GM19463 (cell line): ENCODE measurements around the gene ATP2A2.

Experiments
- ATAC-seq: cut with Tn5 transposase; IDR thresholded peaks from one replicate; pipeline ENCODE4 v1.9.1; 2021; ENCODE audit warnings: mild to moderate bottlenecking, moderate library complexity; ENCODE audit not compliant: unreplicated experiment

Gene ATP2A2

GRCh38 chr12:110258466-110258865, 22.6 kb upstream of the ATP2A2 start:
- no peak for ATAC-seq

- no peak for ATAC-seq
These were observed 18.3 kb upstream of the ATP2A2 start for GRCh38 chr12:110262442-110263388.

GRCh38 chr12:110266381-110266960, 14.6 kb upstream of the ATP2A2 start:
- ATAC-seq: no peak

DNA sequence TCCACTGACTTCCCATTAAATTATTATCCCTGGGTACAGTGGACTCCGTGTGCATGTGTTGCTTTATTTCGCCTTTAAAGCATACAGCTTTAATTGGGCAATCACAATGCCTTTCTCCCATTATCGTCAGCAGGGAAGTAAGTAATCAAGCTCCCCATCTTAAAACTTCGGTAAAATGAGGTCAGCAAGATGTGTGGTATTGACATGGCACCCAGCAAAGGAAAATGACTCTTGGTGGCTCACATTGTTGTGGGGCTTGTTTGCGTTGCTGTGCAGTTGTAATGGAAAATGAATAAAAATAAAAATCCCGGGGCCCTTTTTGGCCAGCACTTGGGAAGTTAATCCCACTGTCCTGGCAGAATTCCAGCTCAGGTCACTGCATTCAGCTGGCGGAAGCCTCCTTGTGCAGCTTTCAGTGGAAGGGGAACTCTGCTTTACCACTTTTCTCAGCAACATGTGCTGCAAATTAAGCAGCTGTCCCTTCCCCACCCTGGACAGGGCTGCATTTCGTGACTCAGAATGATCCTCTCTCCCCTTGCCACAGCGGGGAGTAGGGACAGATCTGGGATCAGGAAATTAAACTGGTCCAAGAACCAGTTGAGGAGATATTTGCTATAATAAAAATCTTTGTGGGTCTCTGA, 13.9 kb upstream of the ATP2A2 start:
- ATAC-seq: no peak

GRCh38 chr12:110269622-110270124, 11.4 kb upstream of the ATP2A2 start:
- ATAC-seq: no peak

DNA sequence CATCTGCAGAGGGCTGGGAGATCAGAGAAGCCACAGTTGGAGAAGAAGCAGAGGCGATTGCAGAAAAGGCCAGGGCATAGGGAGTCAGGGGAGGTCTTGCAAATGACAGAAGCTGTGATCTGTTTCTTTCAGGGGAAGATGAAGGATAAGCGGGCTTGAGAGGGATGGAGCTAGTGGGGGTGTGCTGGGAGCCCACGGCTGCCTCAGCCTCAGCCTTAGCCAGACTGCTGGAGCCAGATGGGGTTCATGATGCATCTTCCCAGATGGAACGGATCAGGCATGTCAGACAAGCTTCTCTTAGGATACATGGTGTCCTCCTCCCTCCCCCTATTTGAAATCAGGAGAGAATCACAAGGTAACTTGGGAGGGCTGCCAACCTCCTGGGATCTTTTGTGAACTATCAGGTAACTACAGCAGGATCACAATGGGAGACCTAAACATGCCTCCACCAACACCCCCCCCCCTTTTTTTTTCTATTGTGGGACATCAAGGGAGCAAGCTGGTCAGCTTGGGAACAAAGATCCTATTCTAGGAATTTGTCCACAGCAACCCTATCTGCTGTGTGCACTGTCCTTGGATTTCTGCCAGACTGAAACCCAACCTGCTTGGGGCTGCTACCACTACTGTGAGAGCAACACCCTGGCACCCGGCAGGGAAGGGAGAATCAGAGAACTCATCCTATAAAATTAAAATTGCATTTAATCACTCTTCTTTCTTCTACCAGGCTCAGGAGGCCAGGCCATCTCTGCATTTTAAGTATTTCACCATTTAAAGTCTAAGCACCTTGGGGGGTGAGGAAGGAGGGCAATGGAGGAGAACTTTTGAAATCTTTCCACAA, 10.7 kb upstream of the ATP2A2 start:
- no peak for ATAC-seq

DNA sequence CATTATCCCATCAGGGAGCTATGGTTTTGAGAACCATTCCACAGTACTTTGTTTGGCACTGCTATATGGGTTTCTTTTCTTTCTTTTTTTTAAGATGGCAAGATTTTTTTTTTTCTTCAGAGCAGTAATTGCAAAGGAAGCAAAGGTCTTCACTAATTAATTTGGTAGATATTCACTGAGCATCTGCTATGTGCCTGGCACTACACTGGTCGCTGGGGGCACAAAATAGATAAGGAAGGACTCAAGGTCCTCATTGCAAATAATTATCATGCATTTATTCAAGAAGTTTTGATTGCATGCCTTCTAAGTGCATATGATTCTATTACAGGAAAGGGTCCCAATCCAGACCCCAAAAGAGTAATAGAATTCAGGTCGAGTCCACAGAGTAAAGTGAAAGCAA, 10.0 kb upstream of the ATP2A2 start:
- no peak for ATAC-seq

- no peak for ATAC-seq
These were observed 3.4 kb upstream of the ATP2A2 start for GRCh38 chr12:110277530-110278254.

GRCh38 chr12:110278255-110278536, 2.9 kb upstream of the ATP2A2 start:
- no peak for ATAC-seq

DNA sequence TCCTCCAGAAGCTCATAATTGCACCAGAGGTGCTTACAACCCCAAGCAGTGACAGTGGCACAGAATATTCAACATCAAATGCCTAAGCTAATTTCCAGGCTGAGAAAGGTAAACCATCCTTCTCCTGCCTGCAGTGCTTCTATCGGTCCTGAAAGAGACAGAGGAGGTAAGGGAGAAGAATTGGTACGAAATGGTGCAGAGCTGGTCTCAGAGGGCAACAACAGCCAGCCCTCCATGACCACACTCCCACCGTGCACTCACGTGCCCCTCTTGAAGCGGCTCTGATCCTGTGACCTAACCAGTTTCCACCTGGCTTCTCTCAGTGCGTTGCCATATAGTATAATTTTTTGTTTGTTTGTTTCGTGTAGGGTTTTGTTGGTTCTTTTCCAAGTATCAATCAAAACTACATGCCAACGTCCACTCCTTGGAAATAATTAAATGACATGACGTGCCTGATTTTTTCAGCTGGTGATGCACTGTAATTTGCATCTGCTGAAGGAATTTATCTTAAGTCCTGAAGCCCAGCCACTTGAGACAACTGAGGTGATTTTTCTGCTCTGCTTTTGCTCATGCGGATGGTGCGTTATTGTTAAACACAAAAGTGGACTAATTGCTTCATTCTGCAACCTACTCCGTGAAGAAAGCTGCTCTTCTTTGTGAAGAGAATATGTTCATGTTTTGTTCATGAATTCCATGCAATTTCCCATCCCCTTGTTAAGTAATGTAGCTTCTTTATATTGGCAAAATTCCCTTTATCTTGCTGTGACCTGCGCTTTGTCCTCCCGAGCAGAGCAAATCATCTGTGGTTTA, 1.3 kb upstream of the ATP2A2 start:
- ATAC-seq: no peak

DNA sequence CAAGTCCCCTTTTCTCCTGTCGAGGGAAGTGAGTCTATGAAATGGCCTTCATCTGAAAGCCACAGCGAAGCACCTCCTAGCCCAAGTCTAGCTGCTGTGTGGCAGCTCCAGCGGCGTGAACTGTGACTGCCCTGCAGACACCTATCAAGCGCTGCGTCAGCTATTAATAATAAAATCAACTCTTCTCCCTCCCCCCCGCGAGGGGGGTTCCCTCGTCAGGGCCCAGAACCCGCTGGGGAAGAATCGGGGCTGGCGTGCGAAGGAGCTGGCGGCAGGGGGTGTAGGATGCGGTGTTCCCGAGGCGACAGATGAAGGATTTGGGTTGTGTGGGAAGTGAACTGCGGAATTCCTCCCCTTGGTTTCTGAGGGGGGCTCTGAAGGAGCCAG, 662 bp upstream of the ATP2A2 start:
- no peak for ATAC-seq

- peak; percentile 40 for ATAC-seq
These were observed 677 bp downstream of the ATP2A2 start for GRCh38 chr12:110281549-110282299.

DNA sequence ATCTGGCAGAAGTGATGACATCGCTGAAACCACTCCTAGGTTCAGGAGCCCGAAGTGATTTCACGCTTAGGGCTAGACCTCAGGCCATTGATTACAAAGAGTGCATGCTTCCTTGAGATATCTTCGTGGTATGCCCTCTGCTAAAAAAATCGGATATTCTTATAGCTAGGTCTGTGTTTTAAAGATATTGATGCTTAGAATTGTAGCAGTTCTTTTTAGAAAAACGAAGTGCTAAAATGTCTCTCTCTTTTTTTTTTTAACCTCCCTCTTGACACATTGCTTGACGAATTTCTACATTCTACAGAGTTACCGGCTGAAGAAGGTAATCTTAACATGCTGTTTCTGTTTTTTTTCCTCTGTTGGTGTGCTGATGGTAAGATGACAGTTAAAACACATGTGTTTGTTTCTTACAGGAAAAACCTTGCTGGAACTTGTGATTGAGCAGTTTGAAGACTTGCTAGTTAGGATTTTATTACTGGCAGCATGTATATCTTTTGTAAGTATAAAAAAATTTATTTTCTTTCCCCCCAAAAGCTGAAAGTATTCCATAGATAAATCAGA, 1.3 kb downstream of the ATP2A2 start:
- ATAC-seq: no peak

DNA sequence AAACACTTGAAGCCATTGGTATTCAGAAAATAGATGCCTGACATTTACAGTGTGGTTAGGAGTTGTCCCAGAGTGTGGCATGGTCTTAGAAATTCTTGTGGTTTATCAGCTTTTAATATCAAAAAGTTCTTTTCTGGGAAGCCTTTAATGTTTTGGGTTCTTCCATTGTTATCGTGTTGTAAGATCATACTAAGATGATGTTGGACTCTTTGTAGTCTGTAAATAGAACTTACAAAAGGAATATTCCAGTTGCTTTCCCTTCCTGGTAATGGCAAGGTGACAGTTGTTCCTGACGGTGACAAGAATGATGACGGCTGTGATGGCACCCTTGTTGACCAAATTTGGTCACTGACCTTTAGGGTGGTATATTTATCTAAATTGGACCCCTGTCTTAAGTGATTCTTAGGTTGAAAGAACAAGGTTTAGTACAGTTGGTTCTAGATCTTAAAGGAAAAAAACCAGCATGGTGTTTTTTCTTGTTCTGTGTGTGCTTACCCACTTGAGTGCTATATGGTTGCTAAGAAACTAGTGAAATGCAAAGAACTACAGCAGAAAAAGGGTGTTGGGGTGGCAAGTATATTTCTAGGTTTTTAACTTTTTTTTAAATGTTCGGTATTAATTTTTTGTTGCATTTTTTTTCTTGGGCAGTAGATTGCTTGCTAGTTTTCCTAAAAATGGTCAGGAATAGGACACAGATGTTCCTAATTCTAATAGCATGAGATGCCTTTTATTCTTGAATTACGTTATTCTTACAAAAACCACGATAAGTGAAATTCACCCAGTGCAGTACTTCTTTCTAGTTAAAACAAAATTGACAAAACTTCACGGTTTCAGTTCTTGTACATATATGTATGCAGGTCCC, 2.1 kb downstream of the ATP2A2 start:
- no peak for ATAC-seq

- ATAC-seq: no peak
These were observed 3.5 kb downstream of the ATP2A2 start for GRCh38 chr12:110284597-110284996.

DNA sequence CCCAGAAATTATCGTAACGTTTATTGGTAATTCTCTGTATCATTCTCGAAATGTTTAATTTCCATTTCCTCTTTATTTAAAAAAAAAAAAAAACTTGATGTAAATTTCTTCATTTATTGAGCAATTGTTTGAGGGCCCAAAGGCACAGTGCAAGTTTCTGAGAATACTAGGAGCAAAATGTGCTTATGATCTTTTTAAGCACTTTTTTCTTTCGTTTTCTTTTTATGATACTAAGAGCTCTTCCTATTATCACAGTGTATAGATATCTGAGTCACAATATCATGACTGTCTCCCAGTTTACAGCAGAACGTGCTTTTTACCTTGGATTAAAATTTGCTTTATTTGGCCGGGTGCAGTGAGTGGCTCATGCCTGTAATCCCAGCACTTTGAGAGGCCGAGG, 5.6 kb downstream of the ATP2A2 start:
- no peak for ATAC-seq

DNA sequence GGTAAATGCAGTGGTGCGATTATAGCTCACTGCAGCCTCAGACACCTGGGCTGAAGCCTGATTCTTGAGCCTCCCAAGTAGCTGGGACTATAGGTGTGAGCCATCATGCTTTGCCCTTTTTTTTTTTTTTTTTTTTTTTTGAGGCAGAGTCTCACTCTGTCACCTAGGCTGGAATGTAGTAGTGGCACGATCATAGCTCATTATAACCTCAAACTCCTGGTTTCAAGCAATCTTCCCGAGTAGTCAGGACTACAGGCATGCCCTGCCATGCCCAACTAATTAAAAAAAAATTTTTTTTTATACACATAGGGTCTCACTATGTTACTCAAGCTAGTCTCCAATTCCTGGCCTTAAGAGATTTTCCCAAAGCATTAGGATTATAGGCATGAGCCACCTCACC, 6.9 kb downstream of the ATP2A2 start:
- ATAC-seq: no peak
